Right hindlimb (tissue), 1 donor: ENCODE results near the gene GALNT3.

Experiments used
- DNase-seq: peaks from one replicate; pipeline ENCODE4 v3.0.0-alpha.2; 2018

GALNT3 gene

GRCh38 chr2:165793779-165794535, at the start of gene GALNT3:
Gene GALNT3 (minus strand): TSS chr2:165794247. CDS start chr2:165770700, 23,547 bp downstream.
- peak; percentile 24 for DNase-seq

- no peak for DNase-seq
These were observed 49.3 kb upstream of the GALNT3 start for GRCh38 chr2:165843351-165843750.

GRCh38 chr2:165840333-165840958, 46.4 kb upstream of the GALNT3 start:
- no peak for DNase-seq

GRCh38 chr2:165839610-165840009, 45.6 kb upstream of the GALNT3 start:
- DNase-seq: no peak

- no peak for DNase-seq
These were observed 43.1 kb upstream of the GALNT3 start for GRCh38 chr2:165837122-165837521.

GRCh38 chr2:165835363-165835762, 41.3 kb upstream of the GALNT3 start:
- DNase-seq: no peak

GRCh38 chr2:165833156-165833555, 39.1 kb upstream of the GALNT3 start:
- no peak for DNase-seq

GRCh38 chr2:165827921-165828276, 33.9 kb upstream of the GALNT3 start:
- no peak for DNase-seq

GRCh38 chr2:165827016-165827920, 33.2 kb upstream of the GALNT3 start:
- no peak for DNase-seq

- DNase-seq: no peak
These were observed 31.0 kb upstream of the GALNT3 start for GRCh38 chr2:165825041-165825440.

GRCh38 chr2:165820296-165820695, 26.2 kb upstream of the GALNT3 start:
- DNase-seq: no peak

GRCh38 chr2:165818920-165819319, 24.9 kb upstream of the GALNT3 start:
- no peak for DNase-seq

- no peak for DNase-seq
These were observed 21.5 kb upstream of the GALNT3 start for GRCh38 chr2:165815299-165816141.

- no peak for DNase-seq
These were observed 20.4 kb upstream of the GALNT3 start for GRCh38 chr2:165814473-165814872.

GRCh38 chr2:165811592-165812370, 17.7 kb upstream of the GALNT3 start:
- peak; percentile 39 for DNase-seq

- DNase-seq: no peak
These were observed 16.4 kb upstream of the GALNT3 start for GRCh38 chr2:165810418-165810817.

- DNase-seq: no peak
These were observed 10.7 kb upstream of the GALNT3 start for GRCh38 chr2:165804719-165805118.

GRCh38 chr2:165803123-165803760, 9.2 kb upstream of the GALNT3 start:
- no peak for DNase-seq

GRCh38 chr2:165801176-165801575, 7.1 kb upstream of the GALNT3 start:
- DNase-seq: no peak

- no peak for DNase-seq
These were observed 2.9 kb upstream of the GALNT3 start for GRCh38 chr2:165796819-165797530.

GRCh38 chr2:165796129-165796528, 2.1 kb upstream of the GALNT3 start:
- no peak for DNase-seq
